Parathyroid adenoma (tissue), 2 donors: ENCODE results near the gene EVL.

Experiments used
- H2AFZ ChIP-seq: fragments of 300-600 bp; sonication (generic); one replicate; pipeline ENCODE4 v1.7.0; 2017; ENCODE audit warnings: antibody characterized with exemption, mild to moderate bottlenecking
- H3K27ac ChIP-seq: fragments of 300-600 bp; sonication (generic); one replicate; pipeline ENCODE4 v1.7.0; 2017
- H3K27me3 ChIP-seq: fragments of 300-600 bp; sonication (generic); one replicate; pipeline ENCODE4 v1.7.0; 2017; ENCODE audit warnings: low read length; ENCODE audit not compliant: control insufficient read depth, insufficient read depth
- H3K36me3 ChIP-seq: fragments of 300-600 bp; sonication (generic); one replicate; pipeline ENCODE4 v1.7.0; 2017; ENCODE audit warnings: low read length; ENCODE audit not compliant: control insufficient read depth, insufficient read depth
- H3K4me1 ChIP-seq: fragments of 300-600 bp; sonication (generic); one replicate; pipeline ENCODE4 v1.7.0; 2017; ENCODE audit warnings: control low read depth
- H3K4me2 ChIP-seq: fragments of 300-600 bp; sonication (generic); one replicate; pipeline ENCODE4 v1.7.0; 2017; ENCODE audit warnings: low read length
- H3K4me3 ChIP-seq: fragments of 300-600 bp; sonication (generic); one replicate; pipeline ENCODE4 v1.7.0; 2017; ENCODE audit warnings: low read depth, low read length
- H3K79me2 ChIP-seq: fragments of 300-600 bp; sonication (generic); one replicate; pipeline ENCODE4 v1.7.0; 2017; ENCODE audit warnings: control low read depth
- H3K9ac ChIP-seq: fragments of 300-600 bp; sonication (generic); one replicate; pipeline ENCODE4 v1.7.0; 2017; ENCODE audit warnings: mild to moderate bottlenecking
- H3K9me3 ChIP-seq: fragments of 300-600 bp; sonication (generic); one replicate; pipeline ENCODE4 v1.7.0; 2017; ENCODE audit warnings: low read length; ENCODE audit not compliant: control insufficient read depth
- TF ChIP-seq, protein P1 (sequence below): fragments of 300-600 bp; sonication (generic); IDR thresholded peaks from one replicate; pipeline ENCODE4 v1.7.0; 2017; ENCODE audit warnings: antibody characterized with exemption, mild to moderate bottlenecking
- donor health status: primary hyperparathyroidism.

EVL gene

DNA sequence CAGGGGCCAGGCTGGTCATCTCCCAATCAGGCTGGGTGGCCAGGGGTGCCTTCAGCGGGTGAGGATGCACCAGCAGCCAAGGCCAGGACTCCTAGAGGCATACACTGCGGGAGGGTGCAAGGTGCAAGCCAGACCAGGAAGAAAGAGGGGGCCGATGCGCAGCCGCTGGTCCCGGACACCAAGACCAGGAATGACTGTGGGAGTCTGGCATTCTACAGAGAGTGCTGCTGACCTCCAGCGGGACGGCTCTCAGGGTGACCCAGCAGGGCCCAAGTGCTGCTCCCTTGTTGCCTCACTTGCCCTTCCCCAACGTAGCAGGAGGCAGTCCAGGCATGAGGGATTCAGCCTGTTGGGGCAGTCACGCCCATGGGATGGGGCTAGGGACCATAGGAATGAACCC lies 58.4 kb downstream of the EVL start:
- Histone ChIP-seq H3K9me3 (no peaks in the 10 kb centered on the region), H2AFZ (no peak overlapping the region), H3K4me2 (no peak overlapping the region), H3K36me3 (no peaks in the 10 kb centered on the region), H3K4me3 (no peak overlapping the region), H3K9ac (no peak overlapping the region), H3K27me3 (no peaks in the 10 kb centered on the region), H3K79me2 (no peaks in the 10 kb centered on the region), H3K4me1 (no peaks in the 10 kb centered on the region), H3K27ac (no peak overlapping the region)
- TF ChIP-seq, protein P1, sequence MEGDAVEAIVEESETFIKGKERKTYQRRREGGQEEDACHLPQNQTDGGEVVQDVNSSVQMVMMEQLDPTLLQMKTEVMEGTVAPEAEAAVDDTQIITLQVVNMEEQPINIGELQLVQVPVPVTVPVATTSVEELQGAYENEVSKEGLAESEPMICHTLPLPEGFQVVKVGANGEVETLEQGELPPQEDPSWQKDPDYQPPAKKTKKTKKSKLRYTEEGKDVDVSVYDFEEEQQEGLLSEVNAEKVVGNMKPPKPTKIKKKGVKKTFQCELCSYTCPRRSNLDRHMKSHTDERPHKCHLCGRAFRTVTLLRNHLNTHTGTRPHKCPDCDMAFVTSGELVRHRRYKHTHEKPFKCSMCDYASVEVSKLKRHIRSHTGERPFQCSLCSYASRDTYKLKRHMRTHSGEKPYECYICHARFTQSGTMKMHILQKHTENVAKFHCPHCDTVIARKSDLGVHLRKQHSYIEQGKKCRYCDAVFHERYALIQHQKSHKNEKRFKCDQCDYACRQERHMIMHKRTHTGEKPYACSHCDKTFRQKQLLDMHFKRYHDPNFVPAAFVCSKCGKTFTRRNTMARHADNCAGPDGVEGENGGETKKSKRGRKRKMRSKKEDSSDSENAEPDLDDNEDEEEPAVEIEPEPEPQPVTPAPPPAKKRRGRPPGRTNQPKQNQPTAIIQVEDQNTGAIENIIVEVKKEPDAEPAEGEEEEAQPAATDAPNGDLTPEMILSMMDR = no peak

DNA sequence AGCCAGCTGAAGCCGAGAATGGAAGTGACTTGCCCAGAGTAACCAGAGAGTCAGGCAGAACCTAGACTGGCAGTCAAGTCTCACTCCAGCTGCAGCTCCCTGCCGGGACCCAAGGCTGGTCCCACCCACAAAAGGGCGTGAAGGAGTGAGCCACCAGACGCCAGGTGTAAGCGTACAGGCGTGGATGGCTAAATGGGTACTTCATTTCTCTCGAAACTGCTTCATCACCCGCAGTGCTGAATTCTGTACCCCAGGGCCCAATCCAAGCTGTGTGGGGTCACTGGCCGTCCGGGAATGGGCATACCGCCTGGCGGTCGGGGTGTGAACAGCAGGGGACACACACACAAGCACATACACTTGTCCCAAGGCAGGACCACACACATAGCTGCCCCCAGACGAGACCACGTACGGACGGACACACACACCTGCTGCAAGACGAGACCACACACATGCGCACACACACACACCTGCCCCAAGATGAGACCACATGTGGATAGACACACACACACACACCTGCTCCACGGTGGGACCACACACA lies 59.4 kb downstream of the EVL start:
- no peak overlapping the region for H3K9ac ChIP-seq
- H3K9me3 ChIP-seq = no peaks in the 10 kb centered on the region
- H3K4me2 ChIP-seq = no peak overlapping the region
- H3K36me3 ChIP-seq = no peaks in the 10 kb centered on the region
- no peak overlapping the region for H3K4me3 ChIP-seq
- H3K4me1 ChIP-seq = no peaks in the 10 kb centered on the region
- no peak overlapping the region for H3K27ac ChIP-seq
- no peaks in the 10 kb centered on the region for H3K27me3 ChIP-seq
- TF ChIP-seq, protein P1 = no peak
- H3K79me2 ChIP-seq = no peaks in the 10 kb centered on the region
- H2AFZ ChIP-seq = no peak overlapping the region

DNA sequence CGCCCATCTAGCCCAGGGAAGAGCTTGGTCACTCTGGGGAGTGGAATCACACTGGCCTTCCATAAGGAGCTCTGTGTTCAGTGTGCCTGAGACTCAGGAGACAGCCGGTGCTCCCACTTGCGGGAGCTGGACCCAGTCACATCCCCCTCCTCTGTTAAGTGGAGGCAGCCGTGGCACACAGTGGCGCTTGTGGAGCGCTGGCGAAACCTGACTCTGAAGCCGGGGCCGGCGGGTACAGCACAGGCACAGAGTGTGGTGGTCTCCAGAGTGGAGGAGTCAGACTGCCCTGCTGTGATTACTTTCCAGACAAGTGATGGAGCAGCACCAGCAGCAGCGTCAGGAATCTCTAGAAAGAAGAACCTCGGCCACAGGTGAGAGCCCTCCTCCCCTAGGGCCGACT lies 61.2 kb downstream of the EVL start:
- H3K79me2 ChIP-seq = no peaks in the 10 kb centered on the region
- no peak overlapping the region for H3K4me2 ChIP-seq
- H3K27ac ChIP-seq = no peak overlapping the region
- H3K27me3 ChIP-seq = no peaks in the 10 kb centered on the region
- H3K4me3 ChIP-seq = no peak overlapping the region
- H2AFZ ChIP-seq = no peak overlapping the region
- H3K36me3 ChIP-seq = no peaks in the 10 kb centered on the region
- TF ChIP-seq, protein P1 = no peak
- no peaks in the 10 kb centered on the region for H3K9me3 ChIP-seq
- H3K4me1 ChIP-seq = no peaks in the 10 kb centered on the region
- H3K9ac ChIP-seq = no peak overlapping the region

DNA sequence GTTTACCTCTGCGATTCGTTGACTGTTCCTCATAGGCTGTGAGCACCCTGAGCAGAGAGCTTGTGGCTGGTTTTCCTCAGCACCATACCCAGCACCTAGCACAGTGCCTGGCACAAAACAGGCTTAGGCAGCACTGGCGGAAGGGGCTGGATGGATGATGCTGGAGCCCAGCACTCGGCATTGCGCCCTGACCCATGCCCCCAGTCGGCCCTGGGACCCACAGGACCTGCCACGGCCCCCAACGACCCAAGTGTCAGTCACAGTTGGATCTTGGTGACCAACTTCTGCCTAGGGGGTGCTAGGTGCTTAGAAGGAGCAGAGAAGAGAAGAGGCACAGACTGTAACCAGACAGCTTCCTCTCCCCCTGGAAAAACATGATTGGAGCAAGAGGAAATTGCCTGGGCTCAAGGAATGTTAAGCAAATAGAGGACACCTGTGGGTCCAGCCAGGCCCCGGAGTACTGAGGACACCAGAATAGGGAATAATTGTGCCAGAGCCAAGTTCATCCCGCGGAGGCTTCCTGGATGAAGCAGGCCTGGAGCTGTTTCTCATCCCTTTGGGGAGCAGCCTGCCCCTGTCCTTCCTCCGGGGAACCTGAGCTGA lies 62.7 kb downstream of the EVL start:
- TF ChIP-seq, protein P1 = no peak
- Histone ChIP-seq H3K4me1 (no peaks in the 10 kb centered on the region), H3K9ac (no peak overlapping the region), H3K79me2 (no peaks in the 10 kb centered on the region), H3K9me3 (no peaks in the 10 kb centered on the region), H3K27ac (no peak overlapping the region), H3K27me3 (no peaks in the 10 kb centered on the region), H2AFZ (no peak overlapping the region), H3K4me2 (no peak overlapping the region), H3K4me3 (no peak overlapping the region), H3K36me3 (no peaks in the 10 kb centered on the region)

DNA sequence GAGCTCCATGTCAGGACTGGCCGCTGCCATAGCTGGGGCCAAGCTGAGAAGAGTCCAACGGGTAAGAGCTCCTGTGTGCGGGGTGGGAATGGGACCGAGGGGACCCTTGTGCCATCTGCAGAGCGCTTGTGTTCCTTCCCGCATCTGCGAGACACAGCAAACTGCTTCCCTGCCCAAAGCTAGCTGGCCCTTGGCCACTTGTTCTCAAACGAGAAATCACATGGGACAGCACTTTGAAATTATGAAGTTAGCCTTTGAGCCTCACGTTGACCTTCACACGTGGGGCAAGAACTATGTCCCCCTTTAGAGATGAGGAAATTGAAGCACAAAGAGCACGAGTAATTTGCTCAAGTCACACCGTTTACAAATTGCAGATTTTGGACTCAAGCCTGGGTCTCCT lies 63.5 kb downstream of the EVL start:
- Histone ChIP-seq H3K79me2 (no peaks in the 10 kb centered on the region), H3K36me3 (no peaks in the 10 kb centered on the region), H3K27ac (no peak overlapping the region), H3K9ac (no peak overlapping the region), H3K27me3 (no peaks in the 10 kb centered on the region), H3K9me3 (no peaks in the 10 kb centered on the region), H2AFZ (no peak overlapping the region), H3K4me1 (no peaks in the 10 kb centered on the region), H3K4me3 (no peak overlapping the region), H3K4me2 (no peak overlapping the region)
- TF ChIP-seq, protein P1 = no peak
